Activated T-helper 9 cell treated with anti-CD3 and anti-CD28 coated beads, Interleukin-2, amount 50 U/mL, for 16 hours (primary cell): ENCODE measurements around the gene USP35.

Experiments
- DNase-seq: peaks from one replicate; pipeline ENCODE4 v3.0.0-alpha.2; 2020; ENCODE audit warnings: low read depth

Gene USP35, protein sequence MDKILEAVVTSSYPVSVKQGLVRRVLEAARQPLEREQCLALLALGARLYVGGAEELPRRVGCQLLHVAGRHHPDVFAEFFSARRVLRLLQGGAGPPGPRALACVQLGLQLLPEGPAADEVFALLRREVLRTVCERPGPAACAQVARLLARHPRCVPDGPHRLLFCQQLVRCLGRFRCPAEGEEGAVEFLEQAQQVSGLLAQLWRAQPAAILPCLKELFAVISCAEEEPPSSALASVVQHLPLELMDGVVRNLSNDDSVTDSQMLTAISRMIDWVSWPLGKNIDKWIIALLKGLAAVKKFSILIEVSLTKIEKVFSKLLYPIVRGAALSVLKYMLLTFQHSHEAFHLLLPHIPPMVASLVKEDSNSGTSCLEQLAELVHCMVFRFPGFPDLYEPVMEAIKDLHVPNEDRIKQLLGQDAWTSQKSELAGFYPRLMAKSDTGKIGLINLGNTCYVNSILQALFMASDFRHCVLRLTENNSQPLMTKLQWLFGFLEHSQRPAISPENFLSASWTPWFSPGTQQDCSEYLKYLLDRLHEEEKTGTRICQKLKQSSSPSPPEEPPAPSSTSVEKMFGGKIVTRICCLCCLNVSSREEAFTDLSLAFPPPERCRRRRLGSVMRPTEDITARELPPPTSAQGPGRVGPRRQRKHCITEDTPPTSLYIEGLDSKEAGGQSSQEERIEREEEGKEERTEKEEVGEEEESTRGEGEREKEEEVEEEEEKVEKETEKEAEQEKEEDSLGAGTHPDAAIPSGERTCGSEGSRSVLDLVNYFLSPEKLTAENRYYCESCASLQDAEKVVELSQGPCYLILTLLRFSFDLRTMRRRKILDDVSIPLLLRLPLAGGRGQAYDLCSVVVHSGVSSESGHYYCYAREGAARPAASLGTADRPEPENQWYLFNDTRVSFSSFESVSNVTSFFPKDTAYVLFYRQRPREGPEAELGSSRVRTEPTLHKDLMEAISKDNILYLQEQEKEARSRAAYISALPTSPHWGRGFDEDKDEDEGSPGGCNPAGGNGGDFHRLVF

DNA sequence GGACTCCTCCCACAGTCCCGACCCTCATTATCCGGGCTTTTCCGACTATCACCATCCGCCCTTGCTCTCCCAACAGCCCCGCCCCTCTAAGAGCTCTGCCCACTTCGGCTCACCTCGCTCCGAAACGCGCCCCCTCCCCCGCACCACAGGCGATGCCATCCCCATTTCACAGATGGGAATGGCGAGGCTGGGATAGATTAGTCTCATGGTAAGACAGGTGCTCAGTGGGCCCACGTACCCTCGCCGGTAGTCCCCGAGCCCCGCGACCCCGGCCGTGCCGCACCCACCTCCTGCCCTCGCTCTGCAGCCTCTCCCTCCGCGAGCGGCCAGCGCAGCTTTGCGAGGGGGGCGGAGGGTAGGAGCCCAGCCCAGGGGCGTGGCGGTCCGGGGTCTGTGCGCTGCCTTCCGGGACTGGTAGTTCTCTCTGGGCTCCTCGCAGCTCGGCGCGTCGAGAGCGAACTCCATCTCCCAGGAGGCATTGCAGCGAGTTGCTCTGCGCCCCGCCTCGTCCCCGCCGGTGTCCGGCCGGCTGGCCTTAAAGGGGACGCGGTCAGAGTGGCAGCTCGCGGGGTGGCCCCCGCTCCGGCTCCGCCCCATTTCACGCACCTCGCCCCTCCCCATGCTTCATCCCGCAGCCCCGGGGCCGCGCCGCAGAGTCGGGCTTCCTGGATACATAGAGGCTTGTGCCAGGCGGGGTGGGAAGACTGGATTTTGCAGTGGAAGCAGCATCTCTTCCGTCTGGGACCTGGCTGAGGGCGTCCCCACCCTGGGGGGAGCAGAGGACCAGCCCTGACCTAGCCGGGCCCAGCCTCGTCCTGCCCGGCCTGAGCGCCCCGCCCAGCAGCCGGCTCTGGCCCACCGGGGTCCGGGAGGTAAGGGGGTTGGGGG is at the start of gene USP35, which contains the start of gene KCTD21:
TSS of gene USP35 (plus strand) at position 634 of the 888 bp plus-strand sequence. CDS start 7,327 bp downstream, outside the sequence.
TSS of gene KCTD21 (minus strand) at position 341 of the 888 bp plus-strand sequence. CDS start 14,072 bp downstream, outside the sequence.
- DNase-seq: peak; percentile 87

DNA sequence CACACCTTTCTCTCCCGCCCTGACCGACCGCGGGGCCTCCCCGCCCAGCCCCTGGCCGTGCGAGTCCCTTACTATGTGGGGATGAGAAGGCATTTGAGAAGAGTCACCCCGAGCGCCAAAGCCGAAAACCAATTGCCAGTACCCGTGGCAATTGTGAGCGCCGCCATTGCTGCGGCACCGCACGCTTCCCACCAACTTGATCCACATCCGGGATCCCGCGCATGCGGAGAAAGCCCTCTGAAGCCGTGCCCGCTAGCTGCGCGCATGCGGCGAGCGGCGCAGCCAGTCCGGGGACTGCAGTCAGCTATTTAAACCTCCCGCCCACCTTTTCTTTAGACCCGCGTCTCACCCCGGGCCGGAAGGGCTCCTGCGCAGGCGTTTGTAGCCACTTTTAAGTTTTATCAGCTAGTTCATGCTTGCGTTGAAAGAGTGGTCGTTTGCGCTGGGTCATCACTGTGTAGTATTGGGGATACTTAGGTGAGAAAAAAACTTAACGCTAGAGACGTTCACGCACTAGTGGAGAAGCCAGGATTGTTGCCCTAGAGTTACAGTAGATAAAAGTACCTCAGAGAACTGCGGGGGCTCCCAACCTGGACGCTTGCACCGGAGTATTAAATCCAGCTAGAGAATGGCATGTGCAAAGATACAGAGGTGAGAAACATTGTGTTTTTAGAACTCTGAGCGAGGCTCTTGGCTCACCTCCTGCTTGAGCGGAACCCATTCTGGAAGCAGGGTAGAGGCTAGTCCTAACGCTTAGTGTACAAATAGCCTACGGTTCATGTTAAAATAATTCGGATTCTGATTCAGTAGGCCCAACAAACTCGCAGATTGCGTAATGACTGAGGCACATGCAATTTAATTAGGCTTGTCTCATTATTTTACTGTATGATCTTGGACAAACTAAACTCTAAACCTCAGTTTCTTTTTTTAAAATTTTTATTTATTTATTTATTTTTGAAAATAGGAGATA is 49.0 kb upstream of the USP35 start, which contains the start of gene ALG8:
TSS of gene ALG8 (minus strand) at position 205 of the 970 bp plus-strand sequence. CDS start at position 167, 38 bp downstream.
- DNase-seq: peak; percentile 95

DNA sequence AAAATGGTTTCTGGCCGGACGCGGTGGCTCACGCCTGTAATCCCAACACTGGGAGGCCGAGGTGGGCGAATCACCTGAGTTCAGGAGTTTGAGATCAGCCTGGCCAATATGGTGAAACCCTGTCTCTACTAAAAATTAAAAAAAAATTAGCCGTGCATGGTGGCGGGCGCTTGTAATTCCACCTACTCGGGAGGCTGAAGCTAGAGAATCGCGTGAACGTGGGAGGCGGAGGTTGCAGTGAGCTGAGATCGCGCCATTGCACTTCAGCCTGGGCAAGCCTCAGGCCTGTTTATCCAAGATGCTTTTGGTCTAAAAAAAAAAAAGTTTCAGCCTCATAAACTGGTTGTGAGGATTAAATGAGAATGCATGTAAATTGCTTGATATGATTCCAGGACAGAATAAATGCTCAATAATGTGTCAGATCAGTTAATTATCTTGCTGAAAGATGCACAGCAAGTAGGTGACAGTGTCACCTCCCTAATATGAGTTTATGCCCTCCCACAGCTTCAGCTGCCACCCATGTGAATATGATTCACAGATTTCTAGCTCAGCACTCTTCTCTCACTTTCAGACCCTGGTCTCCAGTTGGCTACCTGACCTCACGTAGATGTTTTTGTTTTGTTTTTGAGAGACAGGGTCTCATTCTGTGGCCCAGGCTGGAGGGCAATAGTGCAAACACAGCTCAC is 48.2 kb upstream of the USP35 start:
- DNase-seq: no peak

DNA sequence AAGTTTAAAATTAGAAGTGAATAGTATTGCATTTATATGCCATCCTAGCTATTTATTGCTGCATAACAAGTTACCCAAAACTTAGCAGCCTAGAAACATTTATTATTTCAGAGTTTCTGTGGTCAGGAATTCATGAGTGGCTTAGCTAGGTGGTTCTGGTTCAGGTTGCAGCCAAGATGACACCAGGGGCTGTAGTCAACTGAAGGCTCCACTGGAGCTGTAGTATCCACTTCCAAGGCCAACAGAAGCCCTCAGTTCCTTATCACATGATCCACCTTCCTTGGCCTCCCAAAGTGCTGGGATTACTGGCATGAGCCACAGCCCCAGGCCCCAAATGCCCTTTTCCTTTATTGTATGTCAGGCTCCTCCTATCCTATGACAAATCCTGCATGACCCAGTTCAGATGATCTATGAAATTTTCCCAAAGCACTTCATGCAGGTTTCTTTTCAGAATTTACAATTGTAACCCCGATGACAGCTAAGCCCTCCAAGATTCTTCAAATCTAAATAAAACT is 43.2 kb upstream of the USP35 start:
- no peak for DNase-seq

DNA sequence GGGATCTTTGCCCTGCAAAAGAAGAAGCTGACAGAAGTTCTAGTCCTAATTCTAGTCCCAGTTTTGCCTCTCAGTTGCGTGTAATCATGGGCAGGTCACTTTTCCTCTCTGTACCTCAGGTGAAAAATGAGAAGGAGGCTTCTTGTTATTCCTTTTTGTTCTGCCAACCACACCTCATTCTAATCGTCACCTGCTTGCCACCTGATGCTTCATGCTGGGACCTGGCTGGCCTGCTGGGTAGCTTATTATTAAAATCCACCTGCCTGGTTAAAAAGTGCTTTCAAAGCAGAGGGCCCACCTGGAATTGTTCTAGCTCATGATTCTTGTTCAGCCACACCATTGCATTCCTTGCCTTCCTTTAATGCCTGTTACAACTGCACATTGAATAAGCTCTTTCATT is 40.9 kb upstream of the USP35 start:
- no peak for DNase-seq

DNA sequence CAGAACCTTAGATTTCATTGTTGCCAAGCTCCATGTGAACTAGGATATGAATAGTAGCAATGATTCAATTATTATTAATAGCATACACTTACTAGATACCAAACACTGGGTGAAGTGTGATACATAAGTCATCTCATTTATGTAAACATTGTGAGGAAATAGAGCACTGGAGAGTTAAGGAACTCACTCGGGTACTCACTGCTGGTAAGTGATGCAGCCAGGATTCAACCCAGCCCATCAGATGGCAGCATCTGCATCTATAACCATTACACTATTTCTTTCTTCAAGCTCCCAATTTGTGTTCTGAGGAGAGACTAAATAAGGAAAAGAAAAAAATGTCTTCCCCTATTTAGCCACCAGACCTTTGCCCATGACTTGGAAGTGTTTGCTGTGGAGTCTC is 39.1 kb upstream of the USP35 start:
- no peak for DNase-seq

DNA sequence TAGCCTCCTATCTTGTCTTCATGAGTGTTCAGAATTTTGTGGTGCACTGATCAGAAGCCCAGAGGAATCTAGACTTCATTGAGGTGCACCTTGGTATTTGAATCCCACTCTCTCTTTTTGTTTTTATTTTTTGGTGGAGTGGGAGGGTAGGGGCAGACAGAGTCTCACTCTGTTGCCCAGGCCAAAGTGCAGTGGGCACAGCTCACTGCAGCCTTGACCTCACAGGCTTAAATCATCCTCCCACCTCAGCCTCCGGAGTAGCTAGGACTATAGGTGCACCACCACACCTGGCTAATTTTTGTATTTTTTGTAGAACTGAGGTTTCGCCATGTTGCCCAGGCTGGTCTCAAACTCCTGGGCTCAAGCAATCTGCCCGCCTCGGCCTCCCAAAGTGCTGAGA is 38.4 kb upstream of the USP35 start:
- DNase-seq: no peak

DNA sequence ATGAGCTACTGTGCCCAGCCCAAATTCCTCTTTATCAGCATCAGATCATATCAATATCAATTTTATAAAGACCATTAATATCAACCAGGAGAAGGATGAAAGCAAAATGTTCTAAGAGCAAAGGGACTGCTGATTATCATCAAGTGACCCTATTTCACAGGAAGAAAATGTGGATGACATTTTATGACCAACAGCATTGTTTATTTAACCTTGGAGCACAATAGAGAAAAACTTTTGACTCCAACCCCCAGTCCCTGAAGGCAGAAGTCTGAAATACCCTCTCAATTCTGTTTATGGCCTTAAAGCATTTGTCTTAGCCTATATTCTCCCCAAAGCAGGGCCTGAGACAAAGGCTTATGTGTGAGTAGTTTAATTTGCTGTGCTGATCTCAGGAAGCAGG is 38.0 kb upstream of the USP35 start:
- no peak for DNase-seq

DNA sequence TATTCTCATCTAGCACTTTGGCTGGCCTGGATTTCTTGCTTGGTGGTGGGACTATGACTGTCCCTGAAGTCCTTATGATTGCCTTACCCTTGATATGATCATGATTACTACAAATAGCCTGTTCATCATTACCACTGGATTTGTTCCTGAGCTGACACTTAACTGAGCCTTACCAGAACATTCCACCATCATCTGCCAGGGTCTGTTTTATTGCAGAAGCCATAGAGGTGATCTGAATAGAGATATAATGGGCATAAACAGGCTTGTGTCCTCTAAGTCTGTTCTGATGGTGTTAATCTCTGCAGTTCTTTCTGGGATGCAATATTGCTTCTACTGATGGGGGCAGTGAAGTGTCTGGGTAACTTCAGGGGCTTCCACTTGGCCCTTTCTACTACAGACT is 36.9 kb upstream of the USP35 start:
- DNase-seq: no peak

DNA sequence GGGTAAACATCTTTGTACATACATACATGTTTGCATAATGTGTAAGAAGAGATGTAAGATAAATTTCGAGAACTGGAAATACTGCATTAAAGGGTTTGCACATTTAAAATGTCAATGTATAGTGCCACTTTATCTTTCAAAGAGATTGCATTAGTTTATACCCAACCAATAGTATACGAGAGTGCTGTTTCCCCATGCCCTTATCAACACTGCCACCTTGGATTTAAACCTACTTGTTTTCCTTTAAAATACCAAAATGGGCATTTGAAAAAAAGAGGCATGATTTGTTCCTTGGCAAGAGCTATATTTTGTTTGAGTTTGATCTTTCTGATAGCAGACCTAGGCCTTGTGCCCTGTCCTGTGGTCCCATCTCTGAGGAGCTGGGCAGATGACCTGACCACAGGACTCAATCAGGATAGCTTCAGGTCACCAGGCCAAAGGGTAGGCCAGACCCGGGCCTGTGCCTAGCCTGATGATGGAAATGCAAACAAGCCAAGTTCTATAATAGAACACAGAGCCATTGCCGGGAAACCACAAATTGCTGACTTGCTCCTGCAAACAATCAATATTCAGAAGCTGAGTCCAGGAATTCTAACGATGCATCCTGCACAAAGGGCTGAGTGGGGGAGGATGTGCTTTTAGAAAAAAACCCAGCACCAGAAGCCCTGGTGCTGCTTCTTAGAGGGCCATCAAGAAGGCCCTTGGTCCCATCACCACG is 32.4 kb upstream of the USP35 start:
- DNase-seq: no peak

DNA sequence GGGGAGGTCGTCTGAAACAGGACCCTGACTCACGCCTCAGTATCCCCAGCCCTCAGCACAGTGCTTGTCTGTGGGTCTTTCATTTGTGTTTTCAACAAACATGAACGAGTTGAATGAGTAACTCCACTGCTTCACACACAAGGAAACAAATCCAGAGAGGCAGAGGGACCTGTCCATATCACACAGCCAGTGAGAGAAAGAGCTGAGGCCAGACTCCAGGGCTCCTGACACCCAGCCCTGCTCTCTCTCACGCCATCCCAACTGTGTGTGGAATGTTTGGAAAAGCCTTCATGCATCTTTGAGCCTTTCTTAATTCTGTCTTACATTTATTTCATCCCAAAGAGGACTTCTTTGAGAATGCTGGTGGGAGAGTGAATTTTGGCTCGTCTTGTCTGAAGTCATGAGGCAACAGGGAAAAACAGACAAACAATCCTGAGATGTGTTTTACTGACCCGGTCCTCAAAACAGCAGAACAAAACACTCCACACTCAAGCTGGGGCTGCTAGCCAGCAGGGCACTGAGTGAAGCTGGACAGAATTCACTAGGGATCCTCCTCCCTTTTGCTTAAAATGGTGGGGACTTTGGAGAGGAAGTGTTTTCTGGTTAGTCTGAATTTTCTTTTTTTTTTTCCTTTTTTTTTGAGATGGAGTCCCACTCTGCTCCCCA is 29.6 kb upstream of the USP35 start:
- no peak for DNase-seq

DNA sequence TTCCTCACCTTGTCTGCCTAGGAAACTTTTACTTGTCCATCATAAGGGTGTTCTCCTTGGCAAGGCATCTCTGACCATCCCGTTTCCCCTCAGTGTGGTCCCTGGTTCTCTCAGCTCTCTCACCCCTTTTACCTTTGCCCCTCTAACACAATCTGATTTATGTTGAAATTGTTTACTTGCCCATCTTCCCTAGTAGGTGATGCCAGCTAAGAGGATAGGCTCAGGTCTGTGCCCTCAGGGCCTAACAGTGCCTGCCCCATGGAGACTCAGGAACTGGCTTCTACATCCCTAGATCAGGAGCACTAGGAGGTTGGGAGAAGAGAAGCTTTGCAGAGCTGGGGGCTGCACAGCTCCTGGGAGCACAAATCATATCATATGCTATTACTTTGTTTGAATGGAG is 28.2 kb upstream of the USP35 start:
- DNase-seq: no peak

DNA sequence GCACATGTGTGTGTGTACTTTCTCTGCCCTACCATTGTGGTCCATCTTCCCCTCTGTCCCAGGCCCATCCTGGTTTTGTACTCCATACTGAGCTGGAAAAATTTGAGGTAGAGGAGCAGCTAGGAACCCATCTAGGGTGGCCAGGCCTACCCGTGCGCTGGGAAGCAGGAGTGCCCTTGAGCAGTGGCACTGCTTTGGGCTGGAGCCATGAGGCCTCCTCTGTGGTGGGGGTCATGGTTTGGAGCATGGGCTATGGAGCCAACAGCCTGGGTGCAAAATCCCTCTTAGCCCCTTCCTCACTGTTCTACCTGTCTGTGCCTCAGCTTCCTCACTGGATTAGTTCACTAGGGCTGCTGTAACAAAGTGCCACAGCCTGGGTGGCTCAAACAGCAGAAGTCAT is 27.4 kb upstream of the USP35 start:
- no peak for DNase-seq

DNA sequence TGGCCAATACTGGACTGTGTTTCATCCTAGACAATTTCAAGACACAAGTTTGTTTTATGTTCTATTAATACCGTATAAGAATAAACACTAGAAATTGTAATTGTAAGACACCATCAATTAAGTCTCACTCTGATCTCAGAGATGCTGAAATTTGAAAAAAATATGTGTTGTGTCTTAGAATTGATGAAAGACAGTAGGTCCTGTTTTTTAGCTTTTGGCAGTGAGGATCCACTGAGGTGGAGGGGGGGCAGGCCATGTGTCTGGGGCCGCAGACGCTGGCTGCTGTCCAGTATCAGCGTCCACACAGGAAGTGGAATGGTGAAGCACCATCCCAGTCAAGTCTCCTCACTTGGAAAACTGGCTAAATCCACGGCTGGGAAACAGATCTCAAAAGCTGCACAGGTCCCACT is 26.8 kb upstream of the USP35 start:
- DNase-seq: no peak

DNA sequence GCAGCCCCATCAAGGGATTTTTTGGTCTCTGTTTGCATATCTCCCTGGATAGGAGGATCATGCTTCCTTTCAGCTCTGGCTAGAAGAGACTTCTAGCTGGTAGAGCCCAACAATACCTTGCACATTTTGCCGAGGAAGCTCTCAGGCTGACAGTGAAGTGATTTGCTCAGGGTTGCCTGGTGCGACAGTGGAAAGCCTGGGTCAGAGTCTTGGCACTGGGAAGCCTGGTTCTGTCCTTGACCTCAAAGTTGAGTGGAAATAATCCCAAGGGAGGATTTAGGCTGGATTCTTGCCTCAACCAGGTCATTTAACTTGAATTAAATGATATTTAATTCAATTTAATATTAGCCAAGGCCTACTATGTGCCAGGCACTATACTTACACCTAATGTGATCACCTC is 24.9 kb upstream of the USP35 start:
- no peak for DNase-seq

DNA sequence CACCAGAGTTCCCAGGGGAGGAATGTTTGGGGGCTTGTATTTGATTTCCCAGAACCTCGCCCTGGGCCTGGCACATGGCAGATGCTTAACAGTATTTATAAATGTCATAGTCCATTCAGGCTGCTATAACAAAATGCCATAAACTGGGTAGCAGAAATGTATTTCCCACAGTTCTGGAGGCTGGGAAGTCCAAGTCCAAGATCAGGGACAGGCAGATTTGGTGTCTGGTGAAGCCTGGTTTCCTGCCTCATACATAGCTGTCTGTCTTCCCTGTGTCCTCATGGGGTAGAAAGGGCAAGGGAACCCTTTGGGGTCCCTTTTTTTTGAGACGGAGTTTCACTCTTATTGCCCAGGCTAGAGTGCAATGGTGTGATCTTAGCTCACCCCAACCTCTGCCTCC is 24.2 kb upstream of the USP35 start:
- DNase-seq: no peak

DNA sequence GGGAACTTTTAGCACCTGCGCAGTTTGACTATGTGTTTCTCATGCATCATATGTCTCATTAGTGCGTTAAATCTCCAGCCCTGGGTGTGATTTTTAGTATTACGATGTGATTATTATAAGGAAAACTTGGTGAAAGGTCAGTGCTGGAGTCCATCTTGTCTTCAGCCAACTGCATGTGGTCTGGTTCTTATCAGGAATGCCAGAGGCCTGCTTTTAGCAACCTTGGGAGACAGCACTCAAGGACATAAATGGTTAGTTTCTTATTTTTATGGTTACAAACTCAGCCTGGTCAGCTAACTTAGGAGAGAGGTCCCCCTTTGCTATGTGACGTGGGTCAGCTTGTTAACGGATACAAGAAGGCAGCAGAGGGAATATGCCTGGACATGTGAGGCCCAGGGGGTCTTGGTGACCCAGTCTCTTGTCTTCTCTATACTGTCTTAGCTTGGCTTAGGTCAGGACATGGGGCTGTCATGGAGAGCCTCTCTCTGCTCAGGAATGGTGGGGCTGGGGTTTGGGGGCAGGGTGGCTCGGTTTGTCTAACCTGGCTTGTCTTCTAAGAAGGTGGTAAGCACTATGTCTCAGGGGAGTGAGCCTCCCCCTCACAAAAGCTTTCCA is 21.8 kb upstream of the USP35 start:
- no peak for DNase-seq
